Activated CD8-positive, alpha-beta T cell treated with anti-CD3 and anti-CD28 coated beads, Interleukin-2, amount 10 ng/mL, durations not matched to agents 7 days and 5 days (primary cell): ENCODE data around the gene DHRS3. TPM values are rescaled to one million over a fixed set of nuclear protein-coding genes. Genes with fewer than 3 reads are reported as not detected.
A peak's percentile ranks its signal among the peaks of the same experiment; 100 is the strongest.

Experiments used
- ATAC-seq: fragments of 150-1000 bp; cut with Tn5 transposase; one replicate; pipeline ENCODE4 v1.10.0; 2021; ENCODE audit warnings: moderate library complexity
- CTCF ChIA-PET: fragments of 350-600 bp; sonication (Branson Sonifier 250); formaldehyde crosslinking; loops from one replicate; lab custom pipeline; 2021; ENCODE audit warnings: antibody characterized with exemption; lab: Charles Lee
- POLR2A ChIA-PET: fragments of 350-600 bp; sonication (Branson Sonifier 250); formaldehyde crosslinking; loops from one replicate; lab custom pipeline; 2021; ENCODE audit warnings: antibody characterized with exemption; lab: Charles Lee
- DNase-seq: peaks from one replicate; pipeline ENCODE4 v3.0.0-alpha.2; 2020
- H3K27ac Mint-ChIP-seq: one replicate; pipeline ENCODE4 v1.8.0; 2021; ENCODE audit warnings: mild to moderate bottlenecking, mixed read lengths
- H3K27me3 Mint-ChIP-seq: one replicate; pipeline ENCODE4 v1.8.0; 2021; ENCODE audit warnings: low read depth, mixed read lengths
- H3K36me3 Mint-ChIP-seq: one replicate; pipeline ENCODE4 v1.8.0; 2021; ENCODE audit warnings: low read depth, mixed read lengths
- H3K4me1 Mint-ChIP-seq: one replicate; pipeline ENCODE4 v1.8.0; 2021; ENCODE audit warnings: low read depth, mixed read lengths
- H3K4me3 Mint-ChIP-seq: one replicate; pipeline ENCODE4 v1.8.0; 2021; ENCODE audit warnings: mild to moderate bottlenecking, mixed read lengths
- H3K9me3 Mint-ChIP-seq: one replicate; pipeline ENCODE4 v1.8.0; 2022; ENCODE audit warnings: mixed read lengths; ENCODE audit not compliant: insufficient read depth
- total RNA-seq, 2 experiments: library from RNA; stranded (reverse); gene quantifications; one replicate each; pipeline ENCODE4 v1.2.3, GENCODE V29; 2021

DHRS3 gene
- total RNA-seq, 2 experiments from 2014 or later = 86.8 to 89.5 TPM

GRCh38 chr1:12604114-12604874 is 13.7 kb downstream of the DHRS3 start:
- DNase-seq (peak; percentile 87), ATAC-seq (peak; percentile 94)
- Mint-ChIP-seq H3K4me3 (peak overlapping the region; percentile 53), H3K36me3 (peaks cover 71% of the 10 kb centered on the region), H3K9me3 (no peaks in the 10 kb centered on the region), H3K27ac (peak overlapping the region; percentile 73), H3K27me3 (no peaks in the 10 kb centered on the region), H3K4me1 (peaks cover 78% of the 10 kb centered on the region)
- POLR2A ChIA-PET = interaction anchor here (0.6 to 2.6 kb wide), 7 partner anchors 8 to 516 kb away, joined by 3 to 36 read pairs (median 3); partner anchors contain the start of gene DHRS3
- CTCF ChIA-PET = interaction anchor here (1.1 to 4.6 kb wide), 6 partner anchors 14 to 480 kb away, joined by 3 to 103 read pairs (median 4); partner anchors contain the start of gene DHRS3

- peak overlapping the region; percentile 73 for H3K27ac Mint-ChIP-seq
- CTCF ChIA-PET = interaction anchor here (1.1 to 4.6 kb wide), 3 partner anchors 15 to 479 kb away, joined by 3 to 103 read pairs (median 3); partner anchors contain the start of gene DHRS3
- H3K4me3 Mint-ChIP-seq = no peak overlapping the region
These were observed 14.8 kb downstream of the DHRS3 start for GRCh38 chr1:12603224-12603623.

GRCh38 chr1:12602659-12603024 is 15.4 kb downstream of the DHRS3 start:
- CTCF ChIA-PET = interaction anchor here (1.6 to 4.6 kb wide), 4 partner anchors 16 to 92 kb away, joined by 5 to 103 read pairs (median 12); partner anchors contain the start of gene DHRS3
- DNase-seq (no peak), ATAC-seq (no peak)
- POLR2A ChIA-PET = interaction anchor here (2.6 kb wide), 1 partner anchor 15 kb away, joined by 36 read pairs; the partner anchor contains the start of gene DHRS3
- H3K27me3 Mint-ChIP-seq = no peaks in the 10 kb centered on the region
- H3K4me1 Mint-ChIP-seq = peaks cover 83% of the 10 kb centered on the region
- H3K9me3 Mint-ChIP-seq = no peaks in the 10 kb centered on the region
- H3K27ac Mint-ChIP-seq = peak overlapping the region; percentile 69
- H3K36me3 Mint-ChIP-seq = peaks cover 58% of the 10 kb centered on the region
- H3K4me3 Mint-ChIP-seq = no peak overlapping the region

More at GRCh38 chr1:12603224-12603623, 14.8 kb downstream of the DHRS3 start:
- POLR2A ChIA-PET = interaction anchor here (2.6 kb wide), 1 partner anchor 14 kb away, joined by 36 read pairs; the partner anchor contains the start of gene DHRS3
- ATAC-seq (no peak), DNase-seq (no peak)
- Mint-ChIP-seq H3K4me1 (peaks cover 78% of the 10 kb centered on the region), H3K36me3 (peaks cover 61% of the 10 kb centered on the region), H3K27me3 (no peaks in the 10 kb centered on the region), H3K9me3 (no peaks in the 10 kb centered on the region)

- H3K27ac Mint-ChIP-seq = peak overlapping the region; percentile 50
- no peak for DNase-seq
- H3K4me1 Mint-ChIP-seq = peaks cover 83% of the 10 kb centered on the region
- H3K9me3 Mint-ChIP-seq = no peaks in the 10 kb centered on the region
- ChIA-PET CTCF (interaction anchor here (0.6 to 4.6 kb wide), 22 partner anchors 9 to 477 kb away, joined by 3 to 103 read pairs (median 4); partner anchors contain the start of gene DHRS3), POLR2A (interaction anchor here (1.0 to 2.6 kb wide), 3 partner anchors 15 to 126 kb away, joined by 4 to 36 read pairs (median 8); partner anchors contain the start of gene DHRS3)
- no peak overlapping the region for H3K4me3 Mint-ChIP-seq
- peaks cover 52% of the 10 kb centered on the region for H3K36me3 Mint-ChIP-seq
- no peak for ATAC-seq
- no peaks in the 10 kb centered on the region for H3K27me3 Mint-ChIP-seq
These were observed 16.0 kb downstream of the DHRS3 start for GRCh38 chr1:12601700-12602658.

GRCh38 chr1:12600880-12601633 is 17.0 kb downstream of the DHRS3 start:
- peak; percentile 43 for ATAC-seq
- Mint-ChIP-seq H3K9me3 (no peaks in the 10 kb centered on the region), H3K4me3 (no peak overlapping the region), H3K27me3 (no peaks in the 10 kb centered on the region), H3K36me3 (peaks cover 45% of the 10 kb centered on the region), H3K4me1 (peaks cover 83% of the 10 kb centered on the region), H3K27ac (no peak overlapping the region)
- peak; percentile 67 for DNase-seq
- ChIA-PET CTCF (interaction anchor here (0.6 to 4.6 kb wide), 21 partner anchors 9 to 476 kb away, joined by 3 to 103 read pairs (median 4); partner anchors contain the start of gene DHRS3), POLR2A (interaction anchor here (0.6 to 2.5 kb wide), 3 partner anchors 18 to 210 kb away, joined by 3 to 8 read pairs (median 3); no protein-coding TSS in a partner anchor)

- ChIA-PET POLR2A (interaction anchor here (2.5 kb wide), 1 partner anchor 19 kb away, joined by 8 read pairs; no protein-coding TSS in a partner anchor), CTCF (interaction anchor here (1.3 to 4.6 kb wide), 9 partner anchors 8 to 286 kb away, joined by 3 to 103 read pairs (median 6); partner anchors contain the start of gene DHRS3)
- no peak for DNase-seq
- no peaks in the 10 kb centered on the region for H3K27me3 Mint-ChIP-seq
- no peak overlapping the region for H3K4me3 Mint-ChIP-seq
- no peak overlapping the region for H3K27ac Mint-ChIP-seq
- no peaks in the 10 kb centered on the region for H3K9me3 Mint-ChIP-seq
- peaks cover 40% of the 10 kb centered on the region for H3K36me3 Mint-ChIP-seq
- ATAC-seq = no peak
- peaks cover 81% of the 10 kb centered on the region for H3K4me1 Mint-ChIP-seq
These were observed 17.7 kb downstream of the DHRS3 start for GRCh38 chr1:12600335-12600734.

- peaks cover 36% of the 10 kb centered on the region for H3K36me3 Mint-ChIP-seq
- H3K4me3 Mint-ChIP-seq = no peak overlapping the region
- H3K4me1 Mint-ChIP-seq = peaks cover 80% of the 10 kb centered on the region
- ATAC-seq (no peak), DNase-seq (no peak)
- ChIA-PET POLR2A (interaction anchor here (2.5 kb wide), 1 partner anchor 19 kb away, joined by 8 read pairs; no protein-coding TSS in a partner anchor), CTCF (interaction anchor here (1.9 to 2.5 kb wide), 2 partner anchors 21 to 59 kb away, joined by 6 to 20 read pairs; no protein-coding TSS in a partner anchor)
- H3K27ac Mint-ChIP-seq = no peak overlapping the region
- H3K27me3 Mint-ChIP-seq = no peaks in the 10 kb centered on the region
- H3K9me3 Mint-ChIP-seq = no peaks in the 10 kb centered on the region
These were observed 18.4 kb downstream of the DHRS3 start for GRCh38 chr1:12599657-12600056.

- Mint-ChIP-seq H3K4me3 (no peak overlapping the region), H3K9me3 (no peaks in the 10 kb centered on the region), H3K4me1 (peaks cover 80% of the 10 kb centered on the region), H3K27me3 (no peaks in the 10 kb centered on the region), H3K36me3 (peaks cover 36% of the 10 kb centered on the region), H3K27ac (no peak overlapping the region)
- CTCF ChIA-PET = interaction anchor here (0.7 to 2.5 kb wide), 4 partner anchors 9 to 59 kb away, joined by 3 to 20 read pairs (median 4); no protein-coding TSS in a partner anchor
- DNase-seq (no peak), ATAC-seq (no peak)
- POLR2A ChIA-PET = interaction anchor here (0.7 kb wide), 1 partner anchor 20 kb away, joined by 3 read pairs; no protein-coding TSS in a partner anchor
These were observed 19.0 kb downstream of the DHRS3 start for GRCh38 chr1:12598974-12599373.

GRCh38 chr1:12597792-12598191 is 20.2 kb downstream of the DHRS3 start:
- Mint-ChIP-seq H3K36me3 (peaks cover 35% of the 10 kb centered on the region), H3K27me3 (no peaks in the 10 kb centered on the region), H3K9me3 (no peaks in the 10 kb centered on the region), H3K4me1 (peaks cover 76% of the 10 kb centered on the region), H3K4me3 (no peak overlapping the region), H3K27ac (peak overlapping the region; percentile 47)
- no peak for DNase-seq
- ChIA-PET POLR2A (interaction anchor here (0.8 to 0.9 kb wide), 2 partner anchors 19 to 87 kb away, joined by 3 read pairs; no protein-coding TSS in a partner anchor), CTCF (interaction anchor here (0.9 to 2.5 kb wide), 3 partner anchors 22 to 190 kb away, joined by 5 to 20 read pairs (median 6); no protein-coding TSS in a partner anchor)
- ATAC-seq = no peak
